ENCODE data around the gene SLC46A1. TPM values are rescaled to one million over a fixed set of nuclear protein-coding genes. Genes with fewer than 3 reads are reported as not detected.

Gene SLC46A1
- total RNA-seq, 2 experiments from 2014 or later = 2.1 to 3.1 TPM

- no peaks in the 10 kb centered on the region for H3K36me3 Mint-ChIP-seq (ENCODE audit: low read depth)
- no peaks in the 10 kb centered on the region for H3K9me3 Mint-ChIP-seq
- CTCF ChIA-PET = interaction anchor here (0.6 kb wide), 1 partner anchor 183 kb away, joined by 4 read pairs; no protein-coding TSS in a partner anchor
- ATAC-seq (no peak), DNase-seq (no peak)
- no peak overlapping the region for H3K27ac Mint-ChIP-seq
- TF ChIP-seq, protein P1, sequence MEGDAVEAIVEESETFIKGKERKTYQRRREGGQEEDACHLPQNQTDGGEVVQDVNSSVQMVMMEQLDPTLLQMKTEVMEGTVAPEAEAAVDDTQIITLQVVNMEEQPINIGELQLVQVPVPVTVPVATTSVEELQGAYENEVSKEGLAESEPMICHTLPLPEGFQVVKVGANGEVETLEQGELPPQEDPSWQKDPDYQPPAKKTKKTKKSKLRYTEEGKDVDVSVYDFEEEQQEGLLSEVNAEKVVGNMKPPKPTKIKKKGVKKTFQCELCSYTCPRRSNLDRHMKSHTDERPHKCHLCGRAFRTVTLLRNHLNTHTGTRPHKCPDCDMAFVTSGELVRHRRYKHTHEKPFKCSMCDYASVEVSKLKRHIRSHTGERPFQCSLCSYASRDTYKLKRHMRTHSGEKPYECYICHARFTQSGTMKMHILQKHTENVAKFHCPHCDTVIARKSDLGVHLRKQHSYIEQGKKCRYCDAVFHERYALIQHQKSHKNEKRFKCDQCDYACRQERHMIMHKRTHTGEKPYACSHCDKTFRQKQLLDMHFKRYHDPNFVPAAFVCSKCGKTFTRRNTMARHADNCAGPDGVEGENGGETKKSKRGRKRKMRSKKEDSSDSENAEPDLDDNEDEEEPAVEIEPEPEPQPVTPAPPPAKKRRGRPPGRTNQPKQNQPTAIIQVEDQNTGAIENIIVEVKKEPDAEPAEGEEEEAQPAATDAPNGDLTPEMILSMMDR (IDR thresholded peaks at IDR 0.05) = no peak
- intact Hi-C loops (cut with micrococcal nuclease) = no loop called here
- H3K4me1 Mint-ChIP-seq (ENCODE audit: low read depth) = peaks cover 2% of the 10 kb centered on the region
- peaks cover 1% of the 10 kb centered on the region for H3K27me3 Mint-ChIP-seq
- POLR2A ChIA-PET = no interaction called here
- H3K4me3 Mint-ChIP-seq = no peak overlapping the region
These were observed 7.8 kb upstream of the SLC46A1 start for GRCh38 chr17:28413804-28414203.

DNA sequence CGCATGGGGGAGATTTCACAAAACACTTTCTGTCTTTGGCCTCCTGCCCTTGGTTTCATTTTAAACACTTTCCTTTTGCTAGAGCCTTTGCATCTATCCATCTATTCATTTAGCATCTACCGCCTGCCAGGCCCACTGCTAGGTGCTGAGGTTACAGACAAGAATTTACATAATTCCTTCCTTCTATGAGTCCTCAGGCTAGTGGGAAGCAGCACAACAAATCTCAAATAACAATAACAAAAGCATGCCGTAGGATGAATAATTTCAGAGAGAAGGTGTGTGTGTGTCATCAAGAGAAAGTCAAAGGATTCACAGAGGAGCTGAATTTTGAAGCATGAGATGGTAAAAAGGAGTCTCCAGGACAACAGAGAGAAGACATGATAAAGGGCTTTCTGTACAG lies 6.1 kb upstream of the SLC46A1 start:
- DNase-seq = no peak
- Mint-ChIP-seq H3K4me3 (no peak overlapping the region), H3K27me3 (peaks cover 1% of the 10 kb centered on the region), H3K36me3 (ENCODE audit: low read depth) (no peaks in the 10 kb centered on the region), H3K27ac (no peak overlapping the region), H3K4me1 (ENCODE audit: low read depth) (peaks cover 2% of the 10 kb centered on the region), H3K9me3 (no peaks in the 10 kb centered on the region)
- ATAC-seq = no peak
- ChIA-PET POLR2A (no interaction called here), CTCF (no interaction called here)
- intact Hi-C loops (cut with micrococcal nuclease) = no loop called here
- TF ChIP-seq, protein P1 (IDR thresholded peaks at IDR 0.05) = no peak

- Mint-ChIP-seq H3K4me3 (no peak overlapping the region), H3K36me3 (ENCODE audit: low read depth) (no peaks in the 10 kb centered on the region), H3K27ac (no peak overlapping the region), H3K4me1 (ENCODE audit: low read depth) (peaks cover 2% of the 10 kb centered on the region), H3K9me3 (no peaks in the 10 kb centered on the region), H3K27me3 (no peaks in the 10 kb centered on the region)
- intact Hi-C loops (cut with micrococcal nuclease) = no loop called here
- ChIA-PET CTCF (interaction anchor here (7.8 kb wide), 1 partner anchor 9 kb away, joined by 63 read pairs; no protein-coding TSS in a partner anchor), POLR2A (interaction anchor here (1.3 kb wide), 1 partner anchor 21 kb away, joined by 3 read pairs; no protein-coding TSS in a partner anchor)
- no peak for DNase-seq
- TF ChIP-seq, protein P1 (IDR thresholded peaks at IDR 0.05) = no peak
- no peak for ATAC-seq
These were observed 1.9 kb upstream of the SLC46A1 start for GRCh38 chr17:28407974-28408306.

GRCh38 chr17:28407130-28407973 lies 1.3 kb upstream of the SLC46A1 start:
- Mint-ChIP-seq H3K27ac (no peak overlapping the region), H3K4me3 (peak overlapping the region; percentile 67), H3K27me3 (no peaks in the 10 kb centered on the region), H3K36me3 (ENCODE audit: low read depth) (no peaks in the 10 kb centered on the region), H3K4me1 (ENCODE audit: low read depth) (peaks cover 2% of the 10 kb centered on the region), H3K9me3 (no peaks in the 10 kb centered on the region)
- ATAC-seq (no peak), DNase-seq (no peak)
- intact Hi-C loops (cut with micrococcal nuclease) = no loop called here
- CTCF ChIA-PET = interaction anchor here (7.8 kb wide), 1 partner anchor 10 kb away, joined by 63 read pairs; no protein-coding TSS in a partner anchor
- TF ChIP-seq, protein P1 (IDR thresholded peaks at IDR 0.05) = no peak
- POLR2A ChIA-PET = interaction anchor here (1.3 kb wide), 1 partner anchor 20 kb away, joined by 3 read pairs; no protein-coding TSS in a partner anchor

DNA sequence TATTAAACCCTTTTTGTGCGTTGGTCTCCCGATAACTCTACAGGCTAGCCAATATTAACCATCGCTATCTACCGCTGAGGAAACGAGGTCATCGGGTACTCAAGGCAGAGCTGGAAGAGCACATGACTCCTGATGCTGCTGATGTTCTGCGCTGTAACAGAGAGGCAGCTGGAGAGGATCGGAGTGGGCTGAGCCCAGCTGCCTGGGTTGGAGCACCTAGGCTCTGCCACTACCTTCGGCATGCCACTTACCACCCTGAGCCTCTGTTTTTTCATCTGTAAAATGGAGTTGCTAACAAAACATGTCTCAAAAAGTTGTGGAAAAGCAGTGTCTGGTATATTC lies 432 bp upstream of the SLC46A1 start:
- Mint-ChIP-seq H3K4me3 (peak overlapping the region; percentile 67), H3K4me1 (ENCODE audit: low read depth) (peaks cover 2% of the 10 kb centered on the region), H3K9me3 (no peaks in the 10 kb centered on the region), H3K27me3 (no peaks in the 10 kb centered on the region), H3K36me3 (ENCODE audit: low read depth) (no peaks in the 10 kb centered on the region), H3K27ac (peak overlapping the region; percentile 12)
- intact Hi-C loops (cut with micrococcal nuclease) = no loop called here
- DNase-seq (no peak), ATAC-seq (peak; percentile 10)
- TF ChIP-seq, protein P1 (IDR thresholded peaks at IDR 0.05) = no peak
- ChIA-PET POLR2A (interaction anchor here (0.8 to 1.1 kb wide), 3 partner anchors 9 to 60 kb away, joined by 3 to 5 read pairs (median 3); no protein-coding TSS in a partner anchor), CTCF (interaction anchor here (7.8 kb wide), 1 partner anchor 10 kb away, joined by 63 read pairs; no protein-coding TSS in a partner anchor)

All from activated CD8-positive, alpha-beta T cell treated with anti-CD3 and anti-CD28 coated beads for 36 hours (primary cell).